Measurements from ENCODE around the gene FRRS1L. TPM values are rescaled to one million over a fixed set of nuclear protein-coding genes. Genes with fewer than 3 reads are reported as not detected.

The FRRS1L gene
- total and polyA plus RNA-seq, 2 donors (not counting 1 experiment from before 2014, with no cell fraction given) = not detected

- Histone ChIP-seq H3K27ac (ENCODE audit: low read length in 2 of 2) (no peak overlapping the region), H3K4me1 (ENCODE audit: control insufficient read depth in 2 of 2, insufficient read depth in 2 of 2, low read length in 2 of 2) (peaks cover 5 to 7% of the 10 kb centered on the region in 2 donors), H3K79me2 (ENCODE audit: control insufficient read depth, insufficient read depth, low read length) (peaks cover 3% of the 10 kb centered on the region), H3K4me2 (replicated peaks; ENCODE audit: low read depth, low read length, poor library complexity, severe bottlenecking) (no peak overlapping the region), H3K36me3 (replicated peaks in 1 of 2; ENCODE audit: control extremely low read depth in 1 of 2, control insufficient read depth in 1 of 2, extremely low read depth in 1 of 2, insufficient read depth in 2 of 2, low read length in 1 of 2) (no peaks in the 10 kb centered on the region), H3K9ac (ENCODE audit: low read length) (no peak overlapping the region), H4K20me1 (ENCODE audit: control insufficient read depth, insufficient read depth, low read length, poor library complexity, severe bottlenecking) (peaks cover 4% of the 10 kb centered on the region), H3K9me3 (ENCODE audit: control extremely low read depth in 1 of 3, control insufficient read depth in 2 of 3, insufficient read depth in 1 of 3, low read length in 2 of 3) (no peaks in the 10 kb centered on the region), H3K4me3 (ENCODE audit: control extremely low read depth in 1 of 5, extremely low read depth in 1 of 5, insufficient read depth in 1 of 5, low read depth in 2 of 5, low read length in 4 of 5) (no peak overlapping the region), H3K27me3 (replicated peaks in 1 of 4; ENCODE audit: control extremely low read depth in 1 of 4, control insufficient read depth in 3 of 4, insufficient read depth in 4 of 4, low read length in 3 of 4) (no peaks in the 10 kb centered on the region), H2AFZ (ENCODE audit: insufficient read depth, low read depth, low read length, poor library complexity, severe bottlenecking) (no peak overlapping the region)
- H3K4me3 Mint-ChIP-seq = no peak overlapping the region
- intact Hi-C loops (cut with micrococcal nuclease) = loop anchor here (10.0 kb wide), 1 partner anchor 1839 kb away; the partner anchor contains the start of gene RAD23B
- H3K27ac Mint-ChIP-seq = no peak overlapping the region
- ChIA-PET POLR2A (no interaction called here), CTCF (interaction anchor here (0.6 kb wide), 1 partner anchor 16 kb away, joined by 3 read pairs; no protein-coding TSS in a partner anchor)
- no peaks in the 10 kb centered on the region for H3K9me3 Mint-ChIP-seq (ENCODE audit: insufficient read depth)
- no CpG with 5 or more reads among the region's 2 CpGs for WGBS (ENCODE audit: insufficient coverage)
- DNase-seq = no peak
- no peaks in the 10 kb centered on the region for H3K4me1 Mint-ChIP-seq
- H3K27me3 Mint-ChIP-seq = peaks cover 7% of the 10 kb centered on the region
- TF ChIP-seq EZH2 (IDR thresholded peaks at IDR 0.05; ENCODE audit: borderline replicate concordance, insufficient read depth, low read depth, low read length, poor library complexity, severe bottlenecking) = no peak
- TF ChIP-seq CTCF (IDR thresholded peaks at IDR 0.05) = no peak
- ATAC-seq (ENCODE audit: low read depth) = no peak
Observed at GRCh38 chr9:109124121-109124520, 42.9 kb downstream of the FRRS1L start.

- no peak overlapping the region for H2AFZ ChIP-seq (ENCODE audit: insufficient read depth, low read depth, low read length, poor library complexity, severe bottlenecking)
- no peak overlapping the region for H3K27ac ChIP-seq (ENCODE audit: low read length in 2 of 2)
Observed at GRCh38 chr9:109122726-109123621, 44.1 kb downstream of the FRRS1L start.

More at GRCh38 chr9:109122726-109123621, 44.1 kb downstream of the FRRS1L start:
- 71% methylated on average over 9 of the region's 12 CpGs for WGBS (ENCODE audit: insufficient coverage)
- Histone ChIP-seq H3K36me3 (replicated peaks in 1 of 2; ENCODE audit: control extremely low read depth in 1 of 2, control insufficient read depth in 1 of 2, extremely low read depth in 1 of 2, insufficient read depth in 2 of 2, low read length in 1 of 2) (no peaks in the 10 kb centered on the region), H4K20me1 (ENCODE audit: control insufficient read depth, insufficient read depth, low read length, poor library complexity, severe bottlenecking) (peaks cover 15% of the 10 kb centered on the region), H3K9me3 (ENCODE audit: control extremely low read depth in 1 of 3, control insufficient read depth in 2 of 3, insufficient read depth in 1 of 3, low read length in 2 of 3) (no peaks in the 10 kb centered on the region), H3K9ac (ENCODE audit: low read length) (no peak overlapping the region), H3K4me2 (replicated peaks; ENCODE audit: low read depth, low read length, poor library complexity, severe bottlenecking) (no peak overlapping the region), H3K4me3 (ENCODE audit: control extremely low read depth in 1 of 5, extremely low read depth in 1 of 5, insufficient read depth in 1 of 5, low read depth in 2 of 5, low read length in 4 of 5) (no peak overlapping the region), H3K27me3 (replicated peaks in 1 of 4; ENCODE audit: control extremely low read depth in 1 of 4, control insufficient read depth in 3 of 4, insufficient read depth in 4 of 4, low read length in 3 of 4) (no peaks in the 10 kb centered on the region), H3K4me1 (ENCODE audit: control insufficient read depth in 2 of 2, insufficient read depth in 2 of 2, low read length in 2 of 2) (peaks cover 15 to 18% of the 10 kb centered on the region in 2 donors), H3K79me2 (ENCODE audit: control insufficient read depth, insufficient read depth, low read length) (peaks cover 14% of the 10 kb centered on the region)
- CTCF ChIA-PET = interaction anchor here (0.5 to 0.6 kb wide), 2 partner anchors 14 to 24 kb away, joined by 3 read pairs; no protein-coding TSS in a partner anchor
- intact Hi-C loops (cut with micrococcal nuclease) = loop anchor here (10.0 kb wide), 1 partner anchor 1838 kb away; the partner anchor contains the start of gene RAD23B
- Mint-ChIP-seq H3K4me1 (peaks cover 9% of the 10 kb centered on the region), H3K9me3 (ENCODE audit: insufficient read depth) (no peaks in the 10 kb centered on the region), H3K27ac (no peak overlapping the region), H3K4me3 (no peak overlapping the region), H3K27me3 (peaks cover 3% of the 10 kb centered on the region)
- POLR2A ChIA-PET = no interaction called here
- TF ChIP-seq CTCF (IDR thresholded peaks at IDR 0.05) (no peak), EZH2 (IDR thresholded peaks at IDR 0.05; ENCODE audit: borderline replicate concordance, insufficient read depth, low read depth, low read length, poor library complexity, severe bottlenecking) (no peak)
- DNase-seq (no peak), ATAC-seq (ENCODE audit: low read depth) (no peak)

All from B cell (primary cell).